Measurements from ENCODE around the gene SELL. TPM values are rescaled to one million over a fixed set of nuclear protein-coding genes. Genes with fewer than 3 reads are reported as not detected.
"Not testable (repeated sequence)": the region's sequence is repeated elsewhere in the genome, so short reads cannot be mapped to it uniquely, and the experiment has no call there.

SELL gene
- total and polyA plus RNA-seq, 5 donors from 2014 or later: 370 to 2,165 (median 1,933) TPM

DNA sequence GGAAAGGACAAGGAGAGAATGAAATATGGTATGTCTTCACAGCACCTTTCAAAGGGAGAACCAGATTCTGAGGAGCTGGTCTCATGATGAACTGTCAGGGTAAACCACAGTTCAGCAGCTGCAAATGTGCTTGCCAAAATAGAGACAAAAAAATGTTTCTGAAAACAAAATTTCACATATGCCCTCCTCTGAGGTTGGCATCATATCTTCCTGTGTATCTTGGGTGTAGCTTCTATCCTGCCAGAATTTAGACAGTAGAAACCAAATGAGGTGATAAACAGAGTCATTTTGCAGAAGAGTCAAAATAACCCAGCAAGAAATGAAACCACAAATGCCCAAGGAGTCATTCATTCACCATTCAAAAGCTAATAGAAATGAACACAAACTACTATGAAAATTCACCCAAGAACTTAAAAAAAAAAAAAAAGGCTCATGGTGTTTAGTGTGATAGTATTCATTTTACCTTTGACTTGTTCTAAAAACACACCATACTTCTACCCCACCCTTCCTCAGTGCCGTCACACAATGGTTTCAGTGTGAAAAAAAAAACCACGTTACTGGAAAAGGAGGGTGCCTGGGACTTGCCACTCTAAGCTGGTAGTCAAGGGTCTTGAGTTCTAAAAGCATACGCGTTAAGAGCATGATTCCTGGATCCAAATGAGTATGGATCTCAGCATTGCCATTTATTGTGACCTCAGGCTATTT lies 18.5 kb downstream of the SELL start:
- DNase-seq: peak; percentile 29 to 94 (median 86)

DNA sequence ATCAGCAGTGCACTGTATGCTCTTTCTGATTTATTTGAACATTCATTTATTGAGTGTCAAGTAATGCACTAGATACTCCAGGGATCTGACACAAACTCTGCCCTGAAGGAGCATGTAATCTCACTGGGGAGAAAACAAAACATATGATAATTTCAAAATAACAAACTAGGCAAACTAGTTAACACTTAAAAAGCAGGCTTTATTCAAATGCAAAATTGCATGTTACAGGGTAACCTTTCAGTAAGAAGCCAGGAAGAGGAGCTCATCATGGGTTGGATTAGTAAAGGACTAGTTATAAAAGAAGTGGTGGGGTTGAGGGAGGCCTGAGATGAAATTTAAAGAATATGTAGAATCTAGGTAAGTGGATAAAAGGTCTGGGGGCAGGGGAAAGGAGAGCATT lies 20.9 kb downstream of the SELL start:
- no peaks in the 10 kb centered on the region for H3K27me3 Mint-ChIP-seq
- H3K36me3 ChIP-seq (ENCODE audit: control insufficient read depth, insufficient read depth, low read length): peaks cover 22% of the 10 kb centered on the region
- H3K4me1 Mint-ChIP-seq: peaks cover 32 to 63% (median 42%) of the 10 kb centered on the region in 4 donors
- peaks cover 86% of the 10 kb centered on the region for H3K4me1 ChIP-seq (ENCODE audit: control insufficient read depth, insufficient read depth, low read length, poor library complexity, severe bottlenecking)
- no peaks in the 10 kb centered on the region for H3K9me3 ChIP-seq (ENCODE audit: control insufficient read depth in 2 of 2, low read length in 2 of 2)
- H3K36me3 Mint-ChIP-seq: peaks cover 34% of the 10 kb centered on the region
- H3K27me3 ChIP-seq (ENCODE audit: control insufficient read depth, insufficient read depth, low read length): no peaks in the 10 kb centered on the region
- peak overlapping the region; percentile 88 for H3K27ac ChIP-seq (ENCODE audit: insufficient read depth, low read length, poor library complexity, severe bottlenecking)
- ATAC-seq (ENCODE audit: low read depth in 2 of 2): no peak
- peak overlapping the region; percentile 65 for H3K4me3 ChIP-seq (ENCODE audit: low read depth, low read length)
- H3K4me3 Mint-ChIP-seq: peak overlapping the region; percentile 1 to 82 (median 43)
- H3K27ac Mint-ChIP-seq: peak overlapping the region in 1 of 3 donors; percentile 96
- DNase-seq: no peak
- H3K9me3 Mint-ChIP-seq: peaks cover 0 to 1% (median 0%) of the 10 kb centered on the region in 7 donors

More for the DNA sequence above, 18.5 kb downstream of the SELL start:
- Mint-ChIP-seq H3K27me3 (no peaks in the 10 kb centered on the region), H3K36me3 (peaks cover 48% of the 10 kb centered on the region), H3K27ac (peak overlapping the region in 2 of 3 donors; percentile 92 to 99), H3K9me3 (peaks cover 0 to 1% (median 0%) of the 10 kb centered on the region in 7 donors), H3K4me1 (peaks cover 45 to 86% (median 61%) of the 10 kb centered on the region in 4 donors), H3K4me3 (peak overlapping the region; percentile 40 to 84 (median 54))
- Histone ChIP-seq H3K27me3 (ENCODE audit: control insufficient read depth, insufficient read depth, low read length) (no peaks in the 10 kb centered on the region), H3K4me3 (ENCODE audit: low read depth, low read length) (peak overlapping the region; percentile 79), H3K9me3 (ENCODE audit: control insufficient read depth in 2 of 2, low read length in 2 of 2) (no peaks in the 10 kb centered on the region), H3K27ac (ENCODE audit: insufficient read depth, low read length, poor library complexity, severe bottlenecking) (peak overlapping the region; percentile 88), H3K36me3 (ENCODE audit: control insufficient read depth, insufficient read depth, low read length) (peaks cover 26% of the 10 kb centered on the region), H3K4me1 (ENCODE audit: control insufficient read depth, insufficient read depth, low read length, poor library complexity, severe bottlenecking) (peaks cover 100% of the 10 kb centered on the region)
- ATAC-seq (ENCODE audit: low read depth in 2 of 2): peak; percentile 77 to 81

DNA sequence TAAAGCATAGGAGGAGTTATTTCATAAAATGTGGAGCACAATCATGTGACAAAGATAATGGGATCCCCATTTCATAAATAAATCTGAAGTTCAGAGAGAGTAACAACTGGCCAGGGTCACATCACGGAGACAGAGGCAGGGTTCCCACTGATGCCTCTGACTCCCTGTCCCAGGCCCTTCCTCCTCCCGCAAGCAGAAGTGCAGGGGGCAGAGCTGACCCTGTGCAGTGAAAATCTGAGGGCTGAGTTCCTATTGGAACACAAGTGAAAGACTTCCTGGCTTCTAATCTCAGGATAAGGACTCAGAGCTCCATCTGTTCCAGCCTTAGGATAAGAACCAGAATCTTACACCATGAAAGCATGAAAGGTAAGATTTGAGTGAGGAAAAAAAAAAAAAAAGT lies 22.0 kb downstream of the SELL start:
- H3K27me3 Mint-ChIP-seq: no peaks in the 10 kb centered on the region
- H3K27ac Mint-ChIP-seq: peak overlapping the region in 1 of 3 donors; percentile 81
- Histone ChIP-seq H3K4me1 (ENCODE audit: control insufficient read depth, insufficient read depth, low read length, poor library complexity, severe bottlenecking) (peaks cover 80% of the 10 kb centered on the region), H3K27me3 (ENCODE audit: control insufficient read depth, insufficient read depth, low read length) (no peaks in the 10 kb centered on the region), H3K27ac (ENCODE audit: insufficient read depth, low read length, poor library complexity, severe bottlenecking) (peak overlapping the region; percentile 88), H3K36me3 (ENCODE audit: control insufficient read depth, insufficient read depth, low read length) (peaks cover 18% of the 10 kb centered on the region), H3K9me3 (ENCODE audit: control insufficient read depth in 2 of 2, low read length in 2 of 2) (no peaks in the 10 kb centered on the region), H3K4me3 (ENCODE audit: low read depth, low read length) (peak overlapping the region; percentile 65)
- H3K9me3 Mint-ChIP-seq: peaks cover 0 to 1% (median 0%) of the 10 kb centered on the region in 7 donors
- DNase-seq: no peak
- no peak for ATAC-seq (ENCODE audit: low read depth in 2 of 2)
- peak overlapping the region; percentile 25 to 69 (median 64) for H3K4me3 Mint-ChIP-seq
- H3K4me1 Mint-ChIP-seq: peaks cover 21 to 52% (median 31%) of the 10 kb centered on the region in 4 donors
- H3K36me3 Mint-ChIP-seq: peaks cover 23% of the 10 kb centered on the region

GRCh38 chr1:169688377-169688776 lies 23.0 kb downstream of the SELL start:
- H3K27me3 ChIP-seq (ENCODE audit: control insufficient read depth, insufficient read depth, low read length); DNase-seq; H3K4me3 Mint-ChIP-seq; H3K27me3 Mint-ChIP-seq; H3K9me3 Mint-ChIP-seq; H3K9me3 ChIP-seq (ENCODE audit: control insufficient read depth in 2 of 2, low read length in 2 of 2); H3K27ac Mint-ChIP-seq; ATAC-seq (ENCODE audit: low read depth in 2 of 2): not testable (repeated sequence)
- Histone ChIP-seq H3K4me1 (ENCODE audit: control insufficient read depth, insufficient read depth, low read length, poor library complexity, severe bottlenecking) (peaks cover 74% of the 10 kb centered on the region), H3K4me3 (ENCODE audit: low read depth, low read length) (peak overlapping the region; percentile 65), H3K27ac (ENCODE audit: insufficient read depth, low read length, poor library complexity, severe bottlenecking) (peak overlapping the region; percentile 88), H3K36me3 (ENCODE audit: control insufficient read depth, insufficient read depth, low read length) (peaks cover 18% of the 10 kb centered on the region)
- Mint-ChIP-seq H3K36me3 (peaks cover 15% of the 10 kb centered on the region), H3K4me1 (peaks cover 12 to 42% (median 22%) of the 10 kb centered on the region in 4 donors)

GRCh38 chr1:169683661-169684060 lies 27.8 kb downstream of the SELL start:
- H3K9me3 ChIP-seq (ENCODE audit: control insufficient read depth in 2 of 2, low read length in 2 of 2): no peaks in the 10 kb centered on the region
- H3K27ac Mint-ChIP-seq: no peak overlapping the region
- no peaks in the 10 kb centered on the region for H3K27me3 Mint-ChIP-seq
- H3K27me3 ChIP-seq (ENCODE audit: control insufficient read depth, insufficient read depth, low read length): no peaks in the 10 kb centered on the region
- peak overlapping the region; percentile 84 for H3K4me3 ChIP-seq (ENCODE audit: low read depth, low read length)
- peaks cover 8% of the 10 kb centered on the region for H3K36me3 Mint-ChIP-seq
- H3K4me3 Mint-ChIP-seq: no peak overlapping the region
- peaks cover 15 to 36% (median 33%) of the 10 kb centered on the region in 4 donors for H3K4me1 Mint-ChIP-seq
- no peaks in the 10 kb centered on the region for H3K9me3 Mint-ChIP-seq
- peak overlapping the region; percentile 88 for H3K27ac ChIP-seq (ENCODE audit: insufficient read depth, low read length, poor library complexity, severe bottlenecking)
- no peak for DNase-seq
- peaks cover 3% of the 10 kb centered on the region for H3K36me3 ChIP-seq (ENCODE audit: control insufficient read depth, insufficient read depth, low read length)
- H3K4me1 ChIP-seq (ENCODE audit: control insufficient read depth, insufficient read depth, low read length, poor library complexity, severe bottlenecking): peaks cover 71% of the 10 kb centered on the region
- no peak for ATAC-seq (ENCODE audit: low read depth in 2 of 2)

GRCh38 chr1:169683168-169683567 lies 28.3 kb downstream of the SELL start:
- peak overlapping the region; percentile 84 for H3K4me3 ChIP-seq (ENCODE audit: low read depth, low read length)
- peaks cover 68% of the 10 kb centered on the region for H3K4me1 ChIP-seq (ENCODE audit: control insufficient read depth, insufficient read depth, low read length, poor library complexity, severe bottlenecking)
- ATAC-seq (ENCODE audit: low read depth in 2 of 2); H3K27ac Mint-ChIP-seq; H3K36me3 Mint-ChIP-seq; H3K27me3 ChIP-seq (ENCODE audit: control insufficient read depth, insufficient read depth, low read length); DNase-seq; H3K9me3 Mint-ChIP-seq; H3K27me3 Mint-ChIP-seq; H3K4me3 Mint-ChIP-seq; H3K36me3 ChIP-seq (ENCODE audit: control insufficient read depth, insufficient read depth, low read length); H3K9me3 ChIP-seq (ENCODE audit: control insufficient read depth in 2 of 2, low read length in 2 of 2): not testable (repeated sequence)
- peaks cover 15 to 37% (median 31%) of the 10 kb centered on the region in 4 donors for H3K4me1 Mint-ChIP-seq
- H3K27ac ChIP-seq (ENCODE audit: insufficient read depth, low read length, poor library complexity, severe bottlenecking): peak overlapping the region; percentile 88

- peak overlapping the region; percentile 88 for H3K27ac ChIP-seq (ENCODE audit: insufficient read depth, low read length, poor library complexity, severe bottlenecking)
- no peaks in the 10 kb centered on the region for H3K27me3 ChIP-seq (ENCODE audit: control insufficient read depth, insufficient read depth, low read length)
- peaks cover 3% of the 10 kb centered on the region for H3K36me3 ChIP-seq (ENCODE audit: control insufficient read depth, insufficient read depth, low read length)
- Mint-ChIP-seq H3K4me3 (peak overlapping the region in 2 of 4 donors; percentile 91 to 94), H3K27ac (peak overlapping the region in 2 of 3 donors; percentile 97 to 100), H3K4me1 (peaks cover 15 to 47% (median 35%) of the 10 kb centered on the region in 4 donors), H3K9me3 (no peaks in the 10 kb centered on the region), H3K27me3 (no peaks in the 10 kb centered on the region), H3K36me3 (peaks cover 8% of the 10 kb centered on the region)
- DNase-seq: no peak
- peak overlapping the region; percentile 84 for H3K4me3 ChIP-seq (ENCODE audit: low read depth, low read length)
- no peak for ATAC-seq (ENCODE audit: low read depth in 2 of 2)
- H3K4me1 ChIP-seq (ENCODE audit: control insufficient read depth, insufficient read depth, low read length, poor library complexity, severe bottlenecking): peaks cover 66% of the 10 kb centered on the region
- no peaks in the 10 kb centered on the region for H3K9me3 ChIP-seq (ENCODE audit: control insufficient read depth in 2 of 2, low read length in 2 of 2)
These were observed 29.3 kb downstream of the SELL start for GRCh38 chr1:169682071-169682470.
